ENCODE results near the gene FECH.
A peak's percentile ranks its signal among the peaks of the same experiment; 100 is the strongest.

The FECH gene

DNA sequence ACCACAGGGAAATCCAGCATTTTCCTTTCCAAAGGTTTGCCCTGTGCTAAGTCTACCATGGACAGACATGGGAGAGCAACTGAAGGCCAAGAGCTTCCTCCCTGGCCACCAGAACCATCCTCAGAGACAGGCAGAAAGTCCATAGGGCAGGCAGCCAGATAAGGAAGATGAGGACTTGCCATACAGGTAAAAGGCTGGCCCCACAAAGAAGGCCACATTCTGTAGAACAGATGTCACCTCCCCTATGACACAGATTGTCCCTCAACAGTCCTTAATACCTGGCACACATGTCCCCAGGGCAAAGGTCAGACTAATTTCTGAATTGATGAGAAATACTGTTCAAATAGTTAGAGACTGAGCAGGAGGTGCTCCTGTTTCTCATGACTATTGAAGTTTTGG lies 52.0 kb downstream of the FECH start:
- Histone ChIP-seq H3K27me3 (ENCODE audit: control insufficient read depth in 1 of 2, insufficient read depth in 1 of 2, low read length in 2 of 2) (peaks cover 0 to 9% of the 10 kb centered on the region in 2 experiments), H3K9ac (ENCODE audit: low read length) (no peak overlapping the region), H3K18ac (ENCODE audit: low read depth in 1 of 2, low read length in 2 of 2) (no peak overlapping the region), H3K9me3 (ENCODE audit: control insufficient read depth, low read length) (no peaks in the 10 kb centered on the region), H3K36me3 (ENCODE audit: control insufficient read depth in 1 of 2, insufficient read depth in 2 of 2, low read depth in 1 of 2, low read length in 2 of 2) (no peaks in the 10 kb centered on the region), H3K4me2 (ENCODE audit: low read length, poor library complexity, severe bottlenecking) (no peak overlapping the region), H2AK5ac (ENCODE audit: low read length, severe bottlenecking) (no peak overlapping the region), H2BK5ac (ENCODE audit: low read depth, low read length, poor library complexity, severe bottlenecking) (no peak overlapping the region), H4K91ac (ENCODE audit: low read length) (no peak overlapping the region), H2BK120ac (ENCODE audit: low read depth, low read length) (no peak overlapping the region), H3K4ac (ENCODE audit: low read depth in 1 of 2, low read length in 2 of 2) (no peak overlapping the region), H2BK12ac (ENCODE audit: low read length in 2 of 2) (no peak overlapping the region), H3K4me3 (ENCODE audit: insufficient read depth in 1 of 2, low read depth in 1 of 2, low read length in 2 of 2) (no peak overlapping the region), H2AFZ (ENCODE audit: low read depth, low read length) (no peak overlapping the region), H3K79me1 (replicated peaks; ENCODE audit: low read length, poor library complexity, severe bottlenecking) (no peaks in the 10 kb centered on the region), H4K8ac (ENCODE audit: low read length) (no peak overlapping the region), H2BK15ac (ENCODE audit: low read depth, poor library complexity, severe bottlenecking) (no peak overlapping the region), H3K23ac (ENCODE audit: low read length in 2 of 2) (no peak overlapping the region), H3K14ac (ENCODE audit: low read length in 2 of 2) (no peak overlapping the region), H3K4me1 (ENCODE audit: control insufficient read depth, insufficient read depth, low read depth, low read length) (no peaks in the 10 kb centered on the region), H3K27ac (ENCODE audit: low read length, poor library complexity, severe bottlenecking) (no peak overlapping the region)
- DNase-seq = no peak

GRCh38 chr18:57533868-57534510 lies 52.5 kb downstream of the FECH start:
- Histone ChIP-seq H3K23ac (ENCODE audit: low read length in 2 of 2) (no peak overlapping the region), H2BK5ac (ENCODE audit: low read depth, low read length, poor library complexity, severe bottlenecking) (no peak overlapping the region), H2AFZ (ENCODE audit: low read depth, low read length) (no peak overlapping the region), H3K4me1 (ENCODE audit: control insufficient read depth, insufficient read depth, low read depth, low read length) (no peaks in the 10 kb centered on the region), H3K27me3 (ENCODE audit: control insufficient read depth in 1 of 2, insufficient read depth in 1 of 2, low read length in 2 of 2) (peaks cover 0 to 13% of the 10 kb centered on the region in 2 experiments), H3K4me3 (ENCODE audit: insufficient read depth in 1 of 2, low read depth in 1 of 2, low read length in 2 of 2) (peak overlapping the region in 1 of 2 experiments; percentile 54), H2BK12ac (ENCODE audit: low read length in 2 of 2) (no peak overlapping the region), H3K4ac (ENCODE audit: low read depth in 1 of 2, low read length in 2 of 2) (no peak overlapping the region), H3K4me2 (ENCODE audit: low read length, poor library complexity, severe bottlenecking) (no peak overlapping the region), H4K91ac (ENCODE audit: low read length) (no peak overlapping the region), H2AK5ac (ENCODE audit: low read length, severe bottlenecking) (no peak overlapping the region), H4K8ac (ENCODE audit: low read length) (no peak overlapping the region), H3K9me3 (ENCODE audit: control insufficient read depth, low read length) (no peaks in the 10 kb centered on the region), H3K27ac (ENCODE audit: low read length, poor library complexity, severe bottlenecking) (no peak overlapping the region), H3K9ac (ENCODE audit: low read length) (no peak overlapping the region), H3K14ac (ENCODE audit: low read length in 2 of 2) (no peak overlapping the region), H2BK120ac (ENCODE audit: low read depth, low read length) (no peak overlapping the region), H3K79me1 (replicated peaks; ENCODE audit: low read length, poor library complexity, severe bottlenecking) (no peaks in the 10 kb centered on the region), H2BK15ac (ENCODE audit: low read depth, poor library complexity, severe bottlenecking) (no peak overlapping the region), H3K18ac (ENCODE audit: low read depth in 1 of 2, low read length in 2 of 2) (no peak overlapping the region), H3K36me3 (ENCODE audit: control insufficient read depth in 1 of 2, insufficient read depth in 2 of 2, low read depth in 1 of 2, low read length in 2 of 2) (no peaks in the 10 kb centered on the region)
- 67% methylated on average over 4 of the region's 4 CpGs for WGBS
- DNase-seq = no peak

DNA sequence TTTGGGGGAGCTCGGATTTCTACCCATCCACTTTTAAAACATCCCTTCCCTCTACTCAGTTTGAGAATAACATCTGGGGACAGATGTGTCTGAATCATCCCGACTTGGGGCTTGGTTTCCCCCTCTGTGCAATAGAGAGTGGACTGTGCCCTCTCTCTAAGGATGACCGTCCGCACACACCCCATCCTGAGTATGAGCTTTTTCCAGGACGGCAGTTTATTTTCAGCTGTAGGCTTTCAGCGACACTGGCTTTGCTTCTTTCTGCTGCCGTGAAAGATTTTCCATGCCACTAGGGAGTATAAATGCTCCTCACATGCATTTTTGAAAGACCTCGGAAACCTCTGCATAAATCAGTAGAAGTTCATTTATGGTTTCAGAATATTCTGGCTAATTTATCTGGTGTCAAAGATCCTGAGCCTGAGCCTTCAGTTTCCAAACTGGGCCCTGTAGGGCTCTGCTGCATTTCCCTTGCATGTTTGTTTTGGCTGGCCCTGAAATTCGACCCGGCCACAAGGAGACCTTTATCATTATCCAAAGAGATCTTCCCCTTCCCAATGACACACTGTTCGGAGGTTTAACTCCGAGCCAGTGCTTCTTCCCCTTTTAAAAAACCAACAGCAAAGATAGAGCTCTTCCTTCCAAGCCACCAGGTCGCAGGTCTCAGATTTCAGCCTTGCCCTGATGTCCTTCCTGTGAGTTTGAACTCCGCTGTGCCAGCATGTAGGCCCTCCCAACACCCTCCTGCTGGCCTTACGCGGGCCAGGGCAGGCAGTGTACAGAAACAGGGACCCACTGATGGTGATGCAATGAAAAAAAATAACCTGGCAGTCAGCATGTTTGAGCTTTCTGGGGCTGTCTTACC lies 53.3 kb downstream of the FECH start:
- no peak for DNase-seq
- H3K4ac ChIP-seq (ENCODE audit: low read depth in 1 of 2, low read length in 2 of 2) = no peak overlapping the region
- H3K36me3 ChIP-seq (ENCODE audit: control insufficient read depth in 1 of 2, insufficient read depth in 2 of 2, low read depth in 1 of 2, low read length in 2 of 2) = no peaks in the 10 kb centered on the region
- no peak overlapping the region for H2AFZ ChIP-seq (ENCODE audit: low read depth, low read length)
- H3K79me1 ChIP-seq (replicated peaks; ENCODE audit: low read length, poor library complexity, severe bottlenecking) = no peaks in the 10 kb centered on the region
- H2AK5ac ChIP-seq (ENCODE audit: low read length, severe bottlenecking) = no peak overlapping the region
- no peak overlapping the region for H3K27ac ChIP-seq (ENCODE audit: low read length, poor library complexity, severe bottlenecking)
- no peak overlapping the region for H3K18ac ChIP-seq (ENCODE audit: low read depth in 1 of 2, low read length in 2 of 2)
- no peak overlapping the region for H4K91ac ChIP-seq (ENCODE audit: low read length)
- no peak overlapping the region for H2BK12ac ChIP-seq (ENCODE audit: low read length in 2 of 2)
- H2BK120ac ChIP-seq (ENCODE audit: low read depth, low read length) = no peak overlapping the region
- H3K9ac ChIP-seq (ENCODE audit: low read length) = peak overlapping the region; percentile 33
- no peaks in the 10 kb centered on the region for H3K4me1 ChIP-seq (ENCODE audit: control insufficient read depth, insufficient read depth, low read depth, low read length)
- H3K9me3 ChIP-seq (ENCODE audit: control insufficient read depth, low read length) = no peaks in the 10 kb centered on the region
- no peak overlapping the region for H2BK15ac ChIP-seq (ENCODE audit: low read depth, poor library complexity, severe bottlenecking)
- whole genome bisulfite sequencing = 43% methylated on average over 16 of the region's 16 CpGs
- H3K27me3 ChIP-seq (ENCODE audit: control insufficient read depth in 1 of 2, insufficient read depth in 1 of 2, low read length in 2 of 2) = peaks cover 0 to 13% of the 10 kb centered on the region in 2 experiments
- no peak overlapping the region for H4K8ac ChIP-seq (ENCODE audit: low read length)
- H3K23ac ChIP-seq (ENCODE audit: low read length in 2 of 2) = no peak overlapping the region
- H3K14ac ChIP-seq (ENCODE audit: low read length in 2 of 2) = no peak overlapping the region
- no peak overlapping the region for H3K4me2 ChIP-seq (ENCODE audit: low read length, poor library complexity, severe bottlenecking)
- H2BK5ac ChIP-seq (ENCODE audit: low read depth, low read length, poor library complexity, severe bottlenecking) = no peak overlapping the region
- peak overlapping the region in 1 of 2 experiments; percentile 54 for H3K4me3 ChIP-seq (ENCODE audit: insufficient read depth in 1 of 2, low read depth in 1 of 2, low read length in 2 of 2)

DNA sequence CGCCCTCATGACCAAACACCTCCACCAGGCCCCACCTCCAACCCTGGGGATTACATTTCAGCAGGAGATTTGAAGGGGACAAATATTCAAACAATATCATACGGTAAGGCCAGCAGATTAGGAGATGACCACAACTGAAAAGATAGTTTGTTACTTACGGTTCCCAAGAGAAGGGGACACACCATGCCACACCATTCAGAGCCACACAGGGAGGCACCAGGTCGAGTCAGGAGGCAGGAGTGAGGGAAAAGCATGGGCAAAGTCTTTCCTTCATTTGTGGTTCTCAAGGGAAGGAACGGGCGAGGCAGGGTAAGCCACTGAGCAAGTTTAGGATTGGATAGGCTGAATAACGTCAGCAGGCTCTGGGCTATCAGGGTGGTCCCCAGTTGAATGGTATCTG lies 57.4 kb downstream of the FECH start:
- Histone ChIP-seq H3K4ac (ENCODE audit: low read depth in 1 of 2, low read length in 2 of 2) (no peak overlapping the region), H3K79me1 (replicated peaks; ENCODE audit: low read length, poor library complexity, severe bottlenecking) (no peaks in the 10 kb centered on the region), H2BK120ac (ENCODE audit: low read depth, low read length) (no peak overlapping the region), H2BK15ac (ENCODE audit: low read depth, poor library complexity, severe bottlenecking) (no peak overlapping the region), H3K4me2 (ENCODE audit: low read length, poor library complexity, severe bottlenecking) (no peak overlapping the region), H3K14ac (ENCODE audit: low read length in 2 of 2) (no peak overlapping the region), H3K4me1 (ENCODE audit: control insufficient read depth, insufficient read depth, low read depth, low read length) (no peaks in the 10 kb centered on the region), H3K9ac (ENCODE audit: low read length) (no peak overlapping the region), H2BK12ac (ENCODE audit: low read length in 2 of 2) (no peak overlapping the region), H3K23ac (ENCODE audit: low read length in 2 of 2) (no peak overlapping the region), H4K8ac (ENCODE audit: low read length) (no peak overlapping the region), H3K4me3 (ENCODE audit: insufficient read depth in 1 of 2, low read depth in 1 of 2, low read length in 2 of 2) (no peak overlapping the region), H2AK5ac (ENCODE audit: low read length, severe bottlenecking) (no peak overlapping the region), H3K27ac (ENCODE audit: low read length, poor library complexity, severe bottlenecking) (no peak overlapping the region), H3K27me3 (ENCODE audit: control insufficient read depth in 1 of 2, insufficient read depth in 1 of 2, low read length in 2 of 2) (peaks cover 0 to 10% of the 10 kb centered on the region in 2 experiments), H2AFZ (ENCODE audit: low read depth, low read length) (no peak overlapping the region), H2BK5ac (ENCODE audit: low read depth, low read length, poor library complexity, severe bottlenecking) (no peak overlapping the region), H3K36me3 (ENCODE audit: control insufficient read depth in 1 of 2, insufficient read depth in 2 of 2, low read depth in 1 of 2, low read length in 2 of 2) (no peaks in the 10 kb centered on the region), H4K91ac (ENCODE audit: low read length) (no peak overlapping the region), H3K9me3 (ENCODE audit: control insufficient read depth, low read length) (peaks cover 8% of the 10 kb centered on the region), H3K18ac (ENCODE audit: low read depth in 1 of 2, low read length in 2 of 2) (no peak overlapping the region)
- WGBS = 65% methylated on average over 7 of the region's 7 CpGs
- no peak for DNase-seq
